ENCODE results near the gene VWA7.

- TF ChIP-seq, protein P1, sequence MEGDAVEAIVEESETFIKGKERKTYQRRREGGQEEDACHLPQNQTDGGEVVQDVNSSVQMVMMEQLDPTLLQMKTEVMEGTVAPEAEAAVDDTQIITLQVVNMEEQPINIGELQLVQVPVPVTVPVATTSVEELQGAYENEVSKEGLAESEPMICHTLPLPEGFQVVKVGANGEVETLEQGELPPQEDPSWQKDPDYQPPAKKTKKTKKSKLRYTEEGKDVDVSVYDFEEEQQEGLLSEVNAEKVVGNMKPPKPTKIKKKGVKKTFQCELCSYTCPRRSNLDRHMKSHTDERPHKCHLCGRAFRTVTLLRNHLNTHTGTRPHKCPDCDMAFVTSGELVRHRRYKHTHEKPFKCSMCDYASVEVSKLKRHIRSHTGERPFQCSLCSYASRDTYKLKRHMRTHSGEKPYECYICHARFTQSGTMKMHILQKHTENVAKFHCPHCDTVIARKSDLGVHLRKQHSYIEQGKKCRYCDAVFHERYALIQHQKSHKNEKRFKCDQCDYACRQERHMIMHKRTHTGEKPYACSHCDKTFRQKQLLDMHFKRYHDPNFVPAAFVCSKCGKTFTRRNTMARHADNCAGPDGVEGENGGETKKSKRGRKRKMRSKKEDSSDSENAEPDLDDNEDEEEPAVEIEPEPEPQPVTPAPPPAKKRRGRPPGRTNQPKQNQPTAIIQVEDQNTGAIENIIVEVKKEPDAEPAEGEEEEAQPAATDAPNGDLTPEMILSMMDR (IDR thresholded peaks at IDR 0.05; ENCODE audit: low read depth, low read length) = no peak
- no peak for TF ChIP-seq POLR2A (IDR thresholded peaks at IDR 0.05; ENCODE audit: extremely low read depth, insufficient read length)
- TF ChIP-seq, protein P2, sequence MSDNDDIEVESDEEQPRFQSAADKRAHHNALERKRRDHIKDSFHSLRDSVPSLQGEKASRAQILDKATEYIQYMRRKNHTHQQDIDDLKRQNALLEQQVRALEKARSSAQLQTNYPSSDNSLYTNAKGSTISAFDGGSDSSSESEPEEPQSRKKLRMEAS (IDR thresholded peaks at IDR 0.05; ENCODE audit: low read depth, low read length) = no peak
Measured at GRCh38 chr6:31721351-31722020, 55.6 kb downstream of the VWA7 start, which contains the start of gene LY6G6C.
